Ovary (tissue), 3 donors: ENCODE data around the gene WDR90.

ENCODE experiments used
- CTCF ChIP-seq, 3 donors: fragments of 450-650 bp in 2 of 3; fragments of 200-600 bp in 1 of 3; IDR thresholded peaks; one replicate each; pipeline versions ENCODE4 v1.5.1 to v1.8.0; 2016 to 2022; ENCODE audit warnings: antibody characterized with exemption in 3 of 3, mild to moderate bottlenecking in 1 of 3
- POLR2A ChIP-seq: fragments of 450-650 bp; IDR thresholded peaks from one replicate; pipeline ENCODE4 v1.6.1; 2017; ENCODE audit warnings: antibody characterized with exemption, mild to moderate bottlenecking, moderate library complexity
- donor health status: DM: no; HTN: no; CAD: no.

- TF ChIP-seq CTCF (IDR thresholded peaks at IDR 0.05) (no peak), POLR2A (no peak)
These were observed 3.1 kb upstream of the WDR90 start for GRCh38 chr16:645852-646678.
